ENCODE measurements around the gene TXNDC12. TPM values are rescaled to one million over a fixed set of nuclear protein-coding genes. Genes with fewer than 3 reads are reported as not detected.
"Not testable (repeated sequence)": the region's sequence is repeated elsewhere in the genome, so short reads cannot be mapped to it uniquely, and the experiment has no call there.

TXNDC12 gene
- 60.7 and 62.9 TPM in 2 replicates for total RNA-seq
- long read RNA-seq, transcript TXNDC12-201 (7 exons, 2,396 nt), result major isoform, 301 of 305 reads
- long read RNA-seq, partial matches to known transcripts, result 0 of 305 reads
- long read RNA-seq, other reads (novel, unspliced or antisense), result 3 of 305 reads

GRCh38 chr1:52055066-52055865, at the start of gene TXNDC12:
Gene TXNDC12 (minus strand): TSS chr1:52055191. CDS start chr1:52055096, 95 bp downstream.
- peak; percentile 66 for DNase-seq (ENCODE audit: low read depth, low spot score)
- Mint-ChIP-seq H3K36me3 (ENCODE audit: low read depth) (no peaks in the 10 kb centered on the region), H3K27me3 (ENCODE audit: low read depth) (no peaks in the 10 kb centered on the region), H3K9me3 (no peaks in the 10 kb centered on the region), H3K4me1 (peaks cover 40% of the 10 kb centered on the region), H3K4me3 (peak within 1 kb of the TSS; percentile 97), H3K27ac (ENCODE audit: unreplicated experiment) (peak within 1 kb of the TSS; percentile 99)
- TF ChIP-seq, protein P1, sequence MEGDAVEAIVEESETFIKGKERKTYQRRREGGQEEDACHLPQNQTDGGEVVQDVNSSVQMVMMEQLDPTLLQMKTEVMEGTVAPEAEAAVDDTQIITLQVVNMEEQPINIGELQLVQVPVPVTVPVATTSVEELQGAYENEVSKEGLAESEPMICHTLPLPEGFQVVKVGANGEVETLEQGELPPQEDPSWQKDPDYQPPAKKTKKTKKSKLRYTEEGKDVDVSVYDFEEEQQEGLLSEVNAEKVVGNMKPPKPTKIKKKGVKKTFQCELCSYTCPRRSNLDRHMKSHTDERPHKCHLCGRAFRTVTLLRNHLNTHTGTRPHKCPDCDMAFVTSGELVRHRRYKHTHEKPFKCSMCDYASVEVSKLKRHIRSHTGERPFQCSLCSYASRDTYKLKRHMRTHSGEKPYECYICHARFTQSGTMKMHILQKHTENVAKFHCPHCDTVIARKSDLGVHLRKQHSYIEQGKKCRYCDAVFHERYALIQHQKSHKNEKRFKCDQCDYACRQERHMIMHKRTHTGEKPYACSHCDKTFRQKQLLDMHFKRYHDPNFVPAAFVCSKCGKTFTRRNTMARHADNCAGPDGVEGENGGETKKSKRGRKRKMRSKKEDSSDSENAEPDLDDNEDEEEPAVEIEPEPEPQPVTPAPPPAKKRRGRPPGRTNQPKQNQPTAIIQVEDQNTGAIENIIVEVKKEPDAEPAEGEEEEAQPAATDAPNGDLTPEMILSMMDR (conservative IDR thresholded peaks at IDR 0.05), result no peak

DNA sequence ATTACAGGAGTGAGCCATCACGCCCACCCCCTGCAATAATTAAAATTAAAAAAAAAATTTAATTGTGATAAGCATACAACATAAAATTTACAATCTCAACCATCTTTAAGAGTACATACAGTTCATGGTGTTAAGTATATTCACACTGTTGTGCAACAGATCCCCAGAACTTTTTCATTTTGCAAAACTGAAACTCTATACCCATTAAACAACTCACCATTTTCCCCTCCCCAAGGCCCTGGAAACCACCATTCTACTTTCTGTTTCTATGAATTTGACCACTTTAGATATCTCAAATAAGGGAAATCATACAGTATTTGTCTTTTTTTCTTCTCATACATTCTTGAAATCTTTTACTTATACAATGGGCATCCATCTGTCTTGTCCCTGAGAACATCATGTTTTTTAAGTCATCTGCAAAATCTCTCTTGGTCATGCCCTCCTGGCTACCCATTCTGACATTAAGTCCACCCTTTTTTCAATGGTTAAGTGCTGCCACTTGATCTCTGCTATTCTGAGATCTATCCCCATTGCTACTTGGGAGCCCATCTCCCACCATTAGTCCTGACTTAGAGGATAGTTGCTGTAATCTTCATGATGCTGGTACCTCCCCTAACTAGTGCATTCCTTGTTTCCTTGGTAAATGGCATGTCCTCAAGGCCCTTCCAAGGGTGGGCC, 47.5 kb upstream of the TXNDC12 start:
- TF ChIP-seq, protein P1 (conservative IDR thresholded peaks at IDR 0.05), result no peak
- Mint-ChIP-seq H3K4me1 (peaks cover 11% of the 10 kb centered on the region), H3K36me3 (ENCODE audit: low read depth) (no peaks in the 10 kb centered on the region), H3K9me3 (no peaks in the 10 kb centered on the region), H3K27ac (ENCODE audit: unreplicated experiment) (no peak overlapping the region), H3K4me3 (no peak overlapping the region), H3K27me3 (ENCODE audit: low read depth) (peaks cover 23% of the 10 kb centered on the region)
- DNase-seq (ENCODE audit: low read depth, low spot score), result no peak

DNA sequence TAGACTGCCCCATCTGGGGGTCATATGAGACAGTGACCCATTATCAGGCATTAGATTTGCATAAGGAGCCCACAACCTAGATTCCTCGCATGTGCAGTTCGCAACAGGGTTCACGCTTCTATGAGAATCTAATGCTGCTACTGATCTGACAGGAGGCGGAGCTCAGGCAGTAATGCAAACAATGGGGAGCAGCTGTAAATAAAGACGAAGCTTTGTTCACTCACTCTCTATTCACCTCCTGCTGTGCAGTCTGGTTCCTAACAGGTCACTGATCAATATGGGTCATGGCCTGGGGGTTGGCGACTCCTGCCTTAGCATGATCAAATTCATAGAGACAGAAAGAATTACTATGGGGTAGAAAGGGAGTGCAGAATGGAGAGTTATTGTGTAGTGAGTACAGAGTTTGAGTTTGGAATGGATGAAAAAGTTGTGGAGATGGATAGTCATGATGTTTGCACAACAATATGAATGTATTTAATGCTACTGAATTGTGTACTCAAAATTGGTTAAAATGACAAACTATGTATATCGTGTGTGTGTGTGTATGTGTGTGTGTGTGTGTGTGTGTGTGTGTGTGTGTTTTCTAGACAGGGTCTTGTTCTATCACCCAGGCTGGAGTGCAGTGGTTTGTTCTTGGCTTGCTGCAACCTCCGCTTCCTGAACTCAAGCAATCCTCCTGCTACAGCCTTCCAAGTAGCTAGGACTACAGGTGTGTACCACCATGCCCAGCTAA, 43.3 kb upstream of the TXNDC12 start:
- peaks cover 2% of the 10 kb centered on the region for H3K9me3 Mint-ChIP-seq
- H3K36me3 Mint-ChIP-seq (ENCODE audit: low read depth), result no peaks in the 10 kb centered on the region
- peaks cover 13% of the 10 kb centered on the region for H3K4me1 Mint-ChIP-seq
- H3K4me3 Mint-ChIP-seq, result peak overlapping the region; percentile 18
- TF ChIP-seq, protein P1 (conservative IDR thresholded peaks at IDR 0.05), result no peak
- peak; percentile 31 for DNase-seq (ENCODE audit: low read depth, low spot score)
- H3K27me3 Mint-ChIP-seq (ENCODE audit: low read depth), result peaks cover 29% of the 10 kb centered on the region
- H3K27ac Mint-ChIP-seq (ENCODE audit: unreplicated experiment), result no peak overlapping the region

DNA sequence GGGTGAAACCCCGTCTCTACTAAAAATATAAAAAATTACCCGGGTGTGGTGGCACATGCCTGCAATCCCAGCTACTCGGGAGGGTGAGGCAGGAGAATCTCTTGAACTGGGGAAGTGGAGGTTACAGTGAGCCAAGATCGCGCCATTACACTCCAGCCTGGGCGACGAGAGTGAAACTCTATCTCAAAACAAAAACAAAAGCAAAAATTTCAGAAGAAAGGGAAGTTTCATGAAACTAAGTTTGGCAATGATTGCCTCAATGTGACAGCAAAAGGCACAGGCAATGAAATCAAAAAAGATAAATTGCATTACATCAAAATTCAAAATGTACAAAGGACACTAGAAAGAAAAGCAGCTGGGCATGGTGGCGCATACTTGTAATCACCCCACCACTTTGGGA, 41.2 kb upstream of the TXNDC12 start:
- Mint-ChIP-seq H3K36me3 (ENCODE audit: low read depth) (peaks cover 3% of the 10 kb centered on the region), H3K27ac (ENCODE audit: unreplicated experiment) (no peak overlapping the region), H3K4me1 (peaks cover 13% of the 10 kb centered on the region), H3K9me3 (peaks cover 2% of the 10 kb centered on the region), H3K27me3 (ENCODE audit: low read depth) (peaks cover 21% of the 10 kb centered on the region), H3K4me3 (no peak overlapping the region)
- no peak for DNase-seq (ENCODE audit: low read depth, low spot score)
- TF ChIP-seq, protein P1 (conservative IDR thresholded peaks at IDR 0.05), result no peak

DNA sequence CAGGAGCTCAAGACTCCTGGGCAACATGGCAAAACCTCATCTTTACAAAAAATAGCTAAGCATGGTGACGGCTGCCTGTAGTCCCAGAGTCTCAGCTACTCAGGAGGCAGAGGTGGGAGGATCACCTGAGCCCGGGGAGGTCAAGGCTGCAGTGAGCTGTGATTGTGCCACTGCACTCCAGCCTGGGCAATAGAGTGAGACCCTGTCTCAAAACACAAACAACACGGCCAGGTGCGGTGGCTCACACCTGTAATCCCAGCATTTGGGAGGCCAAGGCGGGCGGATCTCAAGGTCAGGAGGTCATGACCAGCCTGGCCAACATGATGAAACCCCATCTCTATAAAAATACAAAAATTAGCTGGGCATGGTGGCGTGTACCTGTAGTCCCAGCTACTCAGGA, 39.3 kb upstream of the TXNDC12 start:
- H3K36me3 Mint-ChIP-seq (ENCODE audit: low read depth); H3K27ac Mint-ChIP-seq (ENCODE audit: unreplicated experiment); DNase-seq (ENCODE audit: low read depth, low spot score); H3K4me3 Mint-ChIP-seq; H3K9me3 Mint-ChIP-seq: not testable (repeated sequence)
- peaks cover 13% of the 10 kb centered on the region for H3K4me1 Mint-ChIP-seq
- H3K27me3 Mint-ChIP-seq (ENCODE audit: low read depth), result peaks cover 15% of the 10 kb centered on the region

GRCh38 chr1:52087892-52088291, 32.9 kb upstream of the TXNDC12 start:
- H3K9me3 Mint-ChIP-seq; H3K36me3 Mint-ChIP-seq (ENCODE audit: low read depth); DNase-seq (ENCODE audit: low read depth, low spot score); H3K27ac Mint-ChIP-seq (ENCODE audit: unreplicated experiment); H3K4me3 Mint-ChIP-seq; H3K4me1 Mint-ChIP-seq; H3K27me3 Mint-ChIP-seq (ENCODE audit: low read depth): not testable (repeated sequence)

Measured in neural crest cell (in vitro differentiated cells).